AG04450 (cell line): ENCODE measurements around the gene PFN4. TPM values are rescaled to one million over a fixed set of nuclear protein-coding genes. Genes with fewer than 3 reads are reported as not detected.
"Not testable (repeated sequence)": the region's sequence is repeated elsewhere in the genome, so short reads cannot be mapped to it uniquely, and the experiment has no call there.

Experiments used
- CTCF ChIA-PET: fragments of 300-600, 350-600 bp; formaldehyde crosslinking; extraction: SDS; loops from one replicate; lab custom pipeline; 2022; ENCODE audit warnings: antibody characterized with exemption, inconsistent platforms; lab: Charles Lee
- POLR2A ChIA-PET: fragments of 350-600 bp; formaldehyde crosslinking; extraction: SDS; loops from one replicate; lab custom pipeline; 2021; ENCODE audit warnings: antibody characterized with exemption, inconsistent platforms; lab: Yijun Ruan, JAX
- DNase-seq: peaks from one replicate; pipeline ENCODE4 v3.0.0-alpha.2; 2011; ENCODE audit warnings: low read depth, low spot score
- H3K27ac ChIP-seq: one replicate; pipeline ENCODE4 v1.5.1; 2012; ENCODE audit warnings: low read depth, low read length, control low read depth
- H3K27me3 ChIP-seq: one replicate; pipeline ENCODE4 v1.6.0; 2012; ENCODE audit warnings: low read length; ENCODE audit not compliant: control insufficient read depth, insufficient read depth
- H3K4me3 ChIP-seq: 2 replicates; pipeline ENCODE4 v1.5.1; 2011; ENCODE audit warnings: mild to moderate bottlenecking, low read depth, low read length, control low read depth
- H3K9me3 ChIP-seq: 2 replicates; pipeline ENCODE4 v1.5.1; 2012; ENCODE audit warnings: low read length; ENCODE audit not compliant: control insufficient read depth, insufficient read depth
- CTCF ChIP-seq: IDR thresholded peaks from 2 replicates; pipeline ENCODE4 v1.5.1; 2011; ENCODE audit warnings: low read depth, low read length, control low read depth, inconsistent platforms
- polyA plus RNA-seq: library from polyadenylated mRNA; depleted of rRNA; stranded (reverse); fragments of >200 nt; gene quantifications from 2 replicates; pipeline ENCODE4 v1.2.3, GENCODE V29; 2011

PFN4 gene
- polyA plus RNA-seq, 1 experiment = 0.52 TPM

- Histone ChIP-seq H3K27me3 (no peaks in the 10 kb centered on the region), H3K4me3 (no peak overlapping the region), H3K27ac (no peak overlapping the region), H3K9me3 (no peaks in the 10 kb centered on the region)
- DNase-seq = no peak
- CTCF ChIA-PET = no interaction called here
- POLR2A ChIA-PET = no interaction called here
- no peak for TF ChIP-seq CTCF
Observed at GRCh38 chr2:24153478-24153877, 30.3 kb upstream of the PFN4 start.

GRCh38 chr2:24152413-24153197 lies 29.5 kb upstream of the PFN4 start:
- POLR2A ChIA-PET = no interaction called here
- no peak overlapping the region for H3K27ac ChIP-seq
- no peak overlapping the region for H3K4me3 ChIP-seq
- peaks cover 5% of the 10 kb centered on the region; the same call in 1 of the 2 replicates for H3K9me3 ChIP-seq
- DNase-seq = no peak
- TF ChIP-seq CTCF = no peak
- no peaks in the 10 kb centered on the region for H3K27me3 ChIP-seq
- CTCF ChIA-PET = no interaction called here

- no peak for DNase-seq
- Histone ChIP-seq H3K4me3 (no peak overlapping the region), H3K27me3 (no peaks in the 10 kb centered on the region), H3K27ac (no peak overlapping the region), H3K9me3 (peaks cover 5% of the 10 kb centered on the region; the same call in 1 of the 2 replicates)
- CTCF ChIA-PET = no interaction called here
- POLR2A ChIA-PET = no interaction called here
- no peak for TF ChIP-seq CTCF
Observed at GRCh38 chr2:24147364-24147763, 24.2 kb upstream of the PFN4 start.

GRCh38 chr2:24140305-24140704 lies 17.2 kb upstream of the PFN4 start:
- H3K9me3 ChIP-seq, DNase-seq, H3K27ac ChIP-seq, H3K27me3 ChIP-seq, POLR2A ChIA-PET, H3K4me3 ChIP-seq, CTCF ChIA-PET: not testable (repeated sequence)

GRCh38 chr2:24132543-24132942 lies 9.4 kb upstream of the PFN4 start:
- no peaks in the 10 kb centered on the region for H3K27me3 ChIP-seq
- CTCF ChIA-PET = no interaction called here
- no peak overlapping the region for H3K27ac ChIP-seq
- POLR2A ChIA-PET = no interaction called here
- TF ChIP-seq CTCF = no peak
- H3K9me3 ChIP-seq = no peaks in the 10 kb centered on the region
- no peak for DNase-seq
- no peak overlapping the region for H3K4me3 ChIP-seq
